Astrocyte (in vitro differentiated cells and primary cell): ENCODE results near the gene ING2. TPM values are rescaled to one million over a fixed set of nuclear protein-coding genes. Genes with fewer than 3 reads are reported as not detected.

Source experiments
- DNase-seq: peaks from one replicate; pipeline ENCODE4 v3.0.0-alpha.2; 2010; ENCODE audit warnings: low read depth
- FAIRE-seq: peaks from 2 replicates; lab custom pipeline; 2011; peaks lifted over from hg19 to GRCh38; lab: Jason Lieb, UNC
- H2AFZ ChIP-seq: 2 replicates; pipeline ENCODE4 v1.6.0; 2012; ENCODE audit warnings: low read depth, low read length, inconsistent platforms
- H3K27ac ChIP-seq: 2 replicates; pipeline ENCODE4 v1.5.1; 2011; ENCODE audit warnings: low read depth, low read length, inconsistent platforms
- H3K27me3 ChIP-seq: 2 replicates; pipeline ENCODE4 v1.6.0; 2011; ENCODE audit warnings: low read length, inconsistent platforms; ENCODE audit not compliant: insufficient read depth
- H3K36me3 ChIP-seq: 2 replicates; pipeline ENCODE4 v1.5.1; 2011; ENCODE audit warnings: low read length, inconsistent platforms; ENCODE audit not compliant: insufficient read depth
- H3K4me1 ChIP-seq: 2 replicates; pipeline ENCODE4 v1.5.1; 2011; ENCODE audit warnings: low read length, inconsistent platforms; ENCODE audit not compliant: insufficient read depth
- H3K4me2 ChIP-seq: 2 replicates; pipeline ENCODE4 v1.6.0; 2012; ENCODE audit warnings: low read length, inconsistent platforms
- H3K4me3 ChIP-seq: 2 replicates; pipeline ENCODE4 v1.5.1; 2011; ENCODE audit warnings: low read depth, mild to moderate bottlenecking, low read length, inconsistent platforms; ENCODE audit not compliant: insufficient read depth
- H3K79me2 ChIP-seq: 2 replicates; pipeline ENCODE4 v1.6.0; 2012; ENCODE audit warnings: mild to moderate bottlenecking, low read length, inconsistent platforms; ENCODE audit not compliant: insufficient read depth
- H3K9ac ChIP-seq: 2 replicates; pipeline ENCODE4 v1.6.0; 2012; ENCODE audit warnings: mild to moderate bottlenecking, low read length, inconsistent platforms
- H3K9me3 ChIP-seq: 2 replicates; pipeline ENCODE4 v1.5.1; 2012; ENCODE audit warnings: low read depth, mild to moderate bottlenecking, low read length, inconsistent platforms; ENCODE audit not compliant: insufficient read depth
- H4K20me1 ChIP-seq: 2 replicates; pipeline ENCODE4 v1.6.0; 2012; ENCODE audit warnings: low read length, inconsistent platforms; ENCODE audit not compliant: insufficient read depth
- H3K27ac Mint-ChIP-seq: one replicate; pipeline ENCODE4 v1.8.0; 2021; ENCODE audit warnings: mild to moderate bottlenecking, mixed read lengths; ENCODE audit not compliant: unreplicated experiment
- H3K27me3 Mint-ChIP-seq: one replicate; pipeline ENCODE4 v1.8.0; 2021; ENCODE audit warnings: low read depth, mixed read lengths; ENCODE audit not compliant: unreplicated experiment
- H3K36me3 Mint-ChIP-seq: one replicate; pipeline ENCODE4 v1.8.0; 2021; ENCODE audit warnings: low read depth, mixed read lengths; ENCODE audit not compliant: unreplicated experiment
- H3K4me1 Mint-ChIP-seq: one replicate; pipeline ENCODE4 v1.8.0; 2021; ENCODE audit warnings: low read depth, mixed read lengths; ENCODE audit not compliant: unreplicated experiment
- H3K4me3 Mint-ChIP-seq: one replicate; pipeline ENCODE4 v1.8.0; 2021; ENCODE audit warnings: mild to moderate bottlenecking, moderate library complexity, mixed read lengths; ENCODE audit not compliant: unreplicated experiment
- H3K9me3 Mint-ChIP-seq: one replicate; pipeline ENCODE4 v1.8.0; 2021; ENCODE audit warnings: mild to moderate bottlenecking, mixed read lengths; ENCODE audit not compliant: unreplicated experiment
- CTCF ChIP-seq: IDR thresholded peaks from 2 replicates; pipeline ENCODE4 v1.5.1; 2011; ENCODE audit warnings: low read depth, mild to moderate bottlenecking, inconsistent platforms, low read length, moderate library complexity; ENCODE audit not compliant: insufficient read depth
- EZH2 ChIP-seq: IDR thresholded peaks from 2 replicates; pipeline ENCODE4 v1.6.1; 2012; ENCODE audit warnings: mild to moderate bottlenecking, low read length, inconsistent platforms; ENCODE audit not compliant: insufficient read depth
- total RNA-seq: library from RNA; stranded (reverse); gene quantifications from 2 replicates; pipeline ENCODE4 v1.2.1, GENCODE V29; 2021

Gene ING2
- total RNA-seq, 1 donor from 2014 or later, result 10.3 TPM

DNA sequence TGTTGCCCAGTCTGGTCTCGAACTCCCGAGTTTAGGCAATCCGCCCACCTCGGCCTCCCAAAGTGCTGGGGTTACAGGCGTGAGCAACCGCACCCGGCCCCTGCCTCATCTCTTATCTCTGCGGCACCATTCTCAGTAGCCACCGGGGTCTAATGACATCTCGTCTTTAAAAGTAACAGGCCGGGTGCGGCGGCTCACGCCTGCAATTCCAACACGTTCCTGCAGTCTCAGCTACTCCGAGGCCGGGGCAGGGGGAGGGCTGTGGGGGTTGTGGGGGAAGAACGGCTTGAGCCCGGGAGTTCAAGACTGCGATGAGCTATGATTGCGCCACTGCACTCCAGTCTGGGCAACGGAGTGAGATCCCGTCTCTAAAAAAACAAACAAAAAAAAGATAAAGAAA, 28.8 kb downstream of the ING2 start:
- H3K27ac ChIP-seq, result no peak overlapping the region
- H3K4me3 Mint-ChIP-seq, result no peak overlapping the region
- peaks cover 4% of the 10 kb centered on the region for H3K27me3 Mint-ChIP-seq
- H3K27me3 ChIP-seq, result peaks cover 27% of the 10 kb centered on the region
- H4K20me1 ChIP-seq, result no peaks in the 10 kb centered on the region
- no peak for TF ChIP-seq EZH2
- TF ChIP-seq CTCF, result no peak
- no peak overlapping the region for H2AFZ ChIP-seq
- H3K4me3 ChIP-seq, result no peak overlapping the region
- peaks cover 9% of the 10 kb centered on the region for H3K4me1 ChIP-seq
- H3K4me2 ChIP-seq, result no peak overlapping the region
- H3K9me3 Mint-ChIP-seq, result peaks cover 1% of the 10 kb centered on the region
- no peaks in the 10 kb centered on the region for H3K36me3 ChIP-seq
- no peak overlapping the region for H3K9ac ChIP-seq
- FAIRE-seq (no peak), DNase-seq (no peak)
- no peaks in the 10 kb centered on the region for H3K9me3 ChIP-seq
- H3K36me3 Mint-ChIP-seq, result no peaks in the 10 kb centered on the region
- H3K27ac Mint-ChIP-seq, result no peak overlapping the region
- H3K79me2 ChIP-seq, result no peaks in the 10 kb centered on the region
- H3K4me1 Mint-ChIP-seq, result peaks cover 8% of the 10 kb centered on the region

- no peak for TF ChIP-seq CTCF
- no peak for TF ChIP-seq EZH2
- Histone ChIP-seq H3K27ac (no peak overlapping the region), H2AFZ (no peak overlapping the region), H4K20me1 (no peaks in the 10 kb centered on the region), H3K27me3 (peaks cover 23% of the 10 kb centered on the region), H3K4me2 (no peak overlapping the region), H3K4me3 (no peak overlapping the region), H3K9ac (no peak overlapping the region), H3K79me2 (no peaks in the 10 kb centered on the region), H3K9me3 (peaks cover 4% of the 10 kb centered on the region), H3K4me1 (no peaks in the 10 kb centered on the region), H3K36me3 (no peaks in the 10 kb centered on the region)
- Mint-ChIP-seq H3K36me3 (no peaks in the 10 kb centered on the region), H3K27ac (no peak overlapping the region), H3K27me3 (no peaks in the 10 kb centered on the region), H3K4me3 (no peak overlapping the region), H3K4me1 (peaks cover 10% of the 10 kb centered on the region), H3K9me3 (peaks cover 14% of the 10 kb centered on the region)
- DNase-seq (no peak), FAIRE-seq (no peak)
Measured at GRCh38 chr4:183540410-183541009, 35.7 kb downstream of the ING2 start.

- H3K4me2 ChIP-seq, result no peak overlapping the region
- DNase-seq, result no peak
- no peaks in the 10 kb centered on the region for H3K36me3 ChIP-seq
Measured at GRCh38 chr4:183541010-183541751, 36.3 kb downstream of the ING2 start.

More at GRCh38 chr4:183541010-183541751, 36.3 kb downstream of the ING2 start:
- FAIRE-seq, result no peak
- no peaks in the 10 kb centered on the region for H3K27me3 Mint-ChIP-seq
- no peak for TF ChIP-seq EZH2
- no peak for TF ChIP-seq CTCF
- no peak overlapping the region for H3K27ac Mint-ChIP-seq
- Histone ChIP-seq H3K4me1 (no peaks in the 10 kb centered on the region), H3K9ac (no peak overlapping the region), H4K20me1 (no peaks in the 10 kb centered on the region), H2AFZ (no peak overlapping the region), H3K27ac (no peak overlapping the region), H3K4me3 (no peak overlapping the region), H3K9me3 (peaks cover 4% of the 10 kb centered on the region), H3K27me3 (peaks cover 20% of the 10 kb centered on the region), H3K79me2 (no peaks in the 10 kb centered on the region)
- peaks cover 10% of the 10 kb centered on the region for H3K4me1 Mint-ChIP-seq
- H3K9me3 Mint-ChIP-seq, result peaks cover 14% of the 10 kb centered on the region
- H3K4me3 Mint-ChIP-seq, result peak overlapping the region; percentile 4
- H3K36me3 Mint-ChIP-seq, result no peaks in the 10 kb centered on the region
